ENCODE data around the gene SWI5. TPM values are rescaled to one million over a fixed set of nuclear protein-coding genes. Genes with fewer than 3 reads are reported as not detected.

The SWI5 gene
- total and polyA plus RNA-seq, 2 experiments from 2014 or later, result 43.3 to 60.7 TPM

GRCh38 chr9:128243215-128244018 is 32.7 kb upstream of the SWI5 start:
- Histone ChIP-seq H3K36me3 (ENCODE audit: low read depth) (no peaks in the 10 kb centered on the region), H3K27ac (peak overlapping the region; percentile 88), H3K9me3 (ENCODE audit: low read depth) (no peaks in the 10 kb centered on the region), H3K9ac (peak overlapping the region; percentile 97), H3K4me2 (ENCODE audit: unreplicated experiment) (peak overlapping the region; percentile 92), H3K27me3 (replicated peaks; ENCODE audit: insufficient read depth) (no peaks in the 10 kb centered on the region), H4K20me1 (ENCODE audit: insufficient read depth) (no peaks in the 10 kb centered on the region), H3K79me2 (ENCODE audit: insufficient read depth) (no peaks in the 10 kb centered on the region), H3K9me2 (ENCODE audit: insufficient read depth) (no peaks in the 10 kb centered on the region), H3F3A (ENCODE audit: insufficient read depth) (peaks cover 22% of the 10 kb centered on the region), H2AFZ (no peak overlapping the region), H3K4me3 (peak overlapping the region; percentile 83), H3K4me1 (ENCODE audit: insufficient read depth) (peaks cover 38% of the 10 kb centered on the region)
- in situ Hi-C loops (cut with MboI), result no loop called here
- TF ChIP-seq EZH2 (IDR thresholded peaks at IDR 0.05; ENCODE audit: insufficient read depth, poor library complexity, severe bottlenecking), result no peak
- no peak for TF ChIP-seq EZH2phosphoT487 (IDR thresholded peaks at IDR 0.05; ENCODE audit: insufficient read depth, low read depth)
- peak; percentile 70 for DNase-seq
- WGBS, 2 experiments (ENCODE audit: low coverage in 1 of 2, low lambda C conversion rate in 2 of 2, missing lambda C conversion rate in 2 of 2), result 0 to 2% methylated on average over 8 to 13 of the region's 13 CpGs

- Histone ChIP-seq H3K4me1 (ENCODE audit: insufficient read depth) (peaks cover 38% of the 10 kb centered on the region), H3F3A (ENCODE audit: insufficient read depth) (peaks cover 22% of the 10 kb centered on the region), H3K9ac (peak overlapping the region; percentile 97), H3K27ac (peak overlapping the region; percentile 88), H2AFZ (0 out of 2 replicates have a peak overlapping the region, but pooled peaks have one; percentile 2), H3K4me3 (peak overlapping the region; percentile 83), H4K20me1 (ENCODE audit: insufficient read depth) (no peaks in the 10 kb centered on the region), H3K36me3 (ENCODE audit: low read depth) (no peaks in the 10 kb centered on the region), H3K79me2 (ENCODE audit: insufficient read depth) (no peaks in the 10 kb centered on the region), H3K9me2 (ENCODE audit: insufficient read depth) (no peaks in the 10 kb centered on the region), H3K27me3 (replicated peaks; ENCODE audit: insufficient read depth) (no peaks in the 10 kb centered on the region), H3K9me3 (ENCODE audit: low read depth) (no peaks in the 10 kb centered on the region), H3K4me2 (ENCODE audit: unreplicated experiment) (peak overlapping the region; percentile 92)
- in situ Hi-C loops (cut with MboI), result no loop called here
- peak; percentile 48 for DNase-seq
- no peak for TF ChIP-seq EZH2 (IDR thresholded peaks at IDR 0.05; ENCODE audit: insufficient read depth, poor library complexity, severe bottlenecking)
- TF ChIP-seq EZH2phosphoT487 (IDR thresholded peaks at IDR 0.05; ENCODE audit: insufficient read depth, low read depth), result no peak
- WGBS, 2 experiments (ENCODE audit: low coverage in 1 of 2, low lambda C conversion rate in 2 of 2, missing lambda C conversion rate in 2 of 2), result 1 to 3% methylated on average over 12 to 13 of the region's 13 CpGs
These were observed 31.8 kb upstream of the SWI5 start for GRCh38 chr9:128244091-128244836.

- Histone ChIP-seq H3K79me2 (ENCODE audit: insufficient read depth) (no peaks in the 10 kb centered on the region), H2AFZ (0 out of 2 replicates have a peak overlapping the region, but pooled peaks have one; percentile 2), H3K36me3 (ENCODE audit: low read depth) (no peaks in the 10 kb centered on the region), H3K27ac (peak overlapping the region; percentile 88), H3K4me1 (ENCODE audit: insufficient read depth) (peaks cover 38% of the 10 kb centered on the region), H3K9ac (peak overlapping the region; percentile 97), H3K9me3 (ENCODE audit: low read depth) (no peaks in the 10 kb centered on the region), H3K9me2 (ENCODE audit: insufficient read depth) (no peaks in the 10 kb centered on the region), H3K4me3 (peak overlapping the region; percentile 83), H3K4me2 (ENCODE audit: unreplicated experiment) (peak overlapping the region; percentile 92), H4K20me1 (ENCODE audit: insufficient read depth) (no peaks in the 10 kb centered on the region), H3K27me3 (replicated peaks; ENCODE audit: insufficient read depth) (no peaks in the 10 kb centered on the region), H3F3A (ENCODE audit: insufficient read depth) (peaks cover 22% of the 10 kb centered on the region)
- DNase-seq, result peak; percentile 95
- WGBS, 2 experiments (ENCODE audit: low coverage in 1 of 2, low lambda C conversion rate in 2 of 2, missing lambda C conversion rate in 2 of 2), result 0 to 1% methylated on average over 6 to 18 of the region's 18 CpGs
- no peak for TF ChIP-seq EZH2phosphoT487 (IDR thresholded peaks at IDR 0.05; ENCODE audit: insufficient read depth, low read depth)
- no peak for TF ChIP-seq EZH2 (IDR thresholded peaks at IDR 0.05; ENCODE audit: insufficient read depth, poor library complexity, severe bottlenecking)
- in situ Hi-C loops (cut with MboI), result no loop called here
These were observed 31.2 kb upstream of the SWI5 start for GRCh38 chr9:128244837-128245231.

- peaks cover 38% of the 10 kb centered on the region for H3K4me1 ChIP-seq (ENCODE audit: insufficient read depth)
- in situ Hi-C loops (cut with MboI), result no loop called here
- H2AFZ ChIP-seq, result no peak overlapping the region
- 3 to 6% methylated on average over 13 of the region's 13 CpGs for WGBS, 2 experiments (ENCODE audit: low coverage in 1 of 2, low lambda C conversion rate in 2 of 2, missing lambda C conversion rate in 2 of 2)
- H3F3A ChIP-seq (ENCODE audit: insufficient read depth), result peaks cover 22% of the 10 kb centered on the region
- H3K79me2 ChIP-seq (ENCODE audit: insufficient read depth), result no peaks in the 10 kb centered on the region
- no peaks in the 10 kb centered on the region for H3K36me3 ChIP-seq (ENCODE audit: low read depth)
- no peaks in the 10 kb centered on the region for H3K27me3 ChIP-seq (replicated peaks; ENCODE audit: insufficient read depth)
- DNase-seq, result peak; percentile 88
- H3K27ac ChIP-seq, result peak overlapping the region; percentile 88
- H3K4me3 ChIP-seq, result peak overlapping the region; percentile 83
- no peaks in the 10 kb centered on the region for H4K20me1 ChIP-seq (ENCODE audit: insufficient read depth)
- H3K9ac ChIP-seq, result peak overlapping the region; percentile 97
- H3K4me2 ChIP-seq (ENCODE audit: unreplicated experiment), result peak overlapping the region; percentile 92
- H3K9me3 ChIP-seq (ENCODE audit: low read depth), result no peaks in the 10 kb centered on the region
- TF ChIP-seq EZH2 (IDR thresholded peaks at IDR 0.05; ENCODE audit: insufficient read depth, poor library complexity, severe bottlenecking) (no peak), EZH2phosphoT487 (IDR thresholded peaks at IDR 0.05; ENCODE audit: insufficient read depth, low read depth) (no peak)
- H3K9me2 ChIP-seq (ENCODE audit: insufficient read depth), result no peaks in the 10 kb centered on the region
These were observed 30.5 kb upstream of the SWI5 start for GRCh38 chr9:128245421-128246151.
